GM19467 (cell line): ENCODE measurements around the gene HSD17B13.

Source experiments
- ATAC-seq: cut with Tn5 transposase; IDR thresholded peaks from one replicate; pipeline ENCODE4 v1.9.1; 2021; ENCODE audit warnings: mild to moderate bottlenecking, moderate library complexity; ENCODE audit not compliant: unreplicated experiment

Gene HSD17B13

GRCh38 chr4:87270825-87271224, 51.9 kb downstream of the HSD17B13 start:
- ATAC-seq: no peak

- ATAC-seq: no peak
Measured at GRCh38 chr4:87270144-87270543, 52.5 kb downstream of the HSD17B13 start.

- no peak for ATAC-seq
Measured at GRCh38 chr4:87268411-87268810, 54.3 kb downstream of the HSD17B13 start.

GRCh38 chr4:87266986-87267385, 55.7 kb downstream of the HSD17B13 start:
- ATAC-seq: no peak

- no peak for ATAC-seq
Measured at GRCh38 chr4:87262886-87263285, 59.8 kb downstream of the HSD17B13 start.

- ATAC-seq: no peak
Measured at GRCh38 chr4:87260477-87260876, 62.2 kb downstream of the HSD17B13 start.

- no peak for ATAC-seq
Measured at GRCh38 chr4:87258677-87259076, 64.0 kb downstream of the HSD17B13 start.

GRCh38 chr4:87257523-87257922, 65.2 kb downstream of the HSD17B13 start:
- no peak for ATAC-seq

GRCh38 chr4:87255755-87256154, 66.9 kb downstream of the HSD17B13 start:
- ATAC-seq: no peak
